Neural cell (in vitro differentiated cells): Measurements from ENCODE around the gene GATA1. TPM values are rescaled to one million over a fixed set of nuclear protein-coding genes. Genes with fewer than 3 reads are reported as not detected.

Experiments used
- H2AFZ ChIP-seq: fragments of 200-600, 300-800 bp; sonication (generic), shearing (Covaris generic); 2 replicates; pipeline ENCODE4 v1.6.0; 2014; ENCODE audit warnings: low read depth, mild to moderate bottlenecking, antibody characterized with exemption, low read length, moderate library complexity
- H3F3A ChIP-seq: fragments of 200-600 bp; shearing (Covaris generic); 2 replicates; pipeline ENCODE4 v1.6.1; 2016; ENCODE audit warnings: mild to moderate bottlenecking, moderate library complexity, mixed read lengths, antibody characterized with exemption, low read length; ENCODE audit not compliant: insufficient read depth, poor library complexity, severe bottlenecking
- H3K27ac ChIP-seq: fragments of 200-600, 300-800 bp; sonication (generic), shearing (Covaris generic); 2 replicates; pipeline ENCODE4 v1.5.1; 2014; ENCODE audit warnings: mild to moderate bottlenecking, low read length, moderate library complexity
- H3K27me3 ChIP-seq: fragments of 300-800, 200-600 bp; sonication (generic), shearing (Covaris generic); 2 replicates; pipeline ENCODE4 v1.6.0; 2014; ENCODE audit warnings: mild to moderate bottlenecking, low read depth, low read length, moderate library complexity; ENCODE audit not compliant: insufficient read depth
- H3K36me3 ChIP-seq: fragments of 300-800, 200-600 bp; sonication (generic), shearing (Covaris generic); 2 replicates; pipeline ENCODE4 v1.5.1; 2014; ENCODE audit warnings: mild to moderate bottlenecking, antibody characterized with exemption, low read length, moderate library complexity; ENCODE audit not compliant: insufficient read depth
- H3K4me2 ChIP-seq: fragments of 300-800, 200-600 bp; sonication (generic), shearing (Covaris generic); 2 replicates; pipeline ENCODE4 v1.6.0; 2014; ENCODE audit warnings: mild to moderate bottlenecking, low read length
- H3K4me3 ChIP-seq: fragments of 300-800, 200-600 bp; sonication (generic), shearing (Covaris generic); 2 replicates; pipeline ENCODE4 v1.5.1; 2014; ENCODE audit warnings: mild to moderate bottlenecking, low read length, moderate library complexity
- H3K79me2 ChIP-seq: fragments of 200-600 bp; shearing (Covaris generic); replicated peaks from 2 replicates; pipeline ENCODE4 v1.6.0; 2014; ENCODE audit warnings: mild to moderate bottlenecking, low read length, moderate library complexity; ENCODE audit not compliant: insufficient read depth
- H3K9ac ChIP-seq: fragments of 300-800, 200-600 bp; sonication (generic), shearing (Covaris generic); 2 replicates; pipeline ENCODE4 v1.6.1; 2016; ENCODE audit warnings: mild to moderate bottlenecking, low read length, mixed read lengths
- H3K9me2 ChIP-seq: fragments of 200-600 bp; shearing (Covaris generic); 2 replicates; pipeline ENCODE4 v1.6.1; 2016; ENCODE audit warnings: mild to moderate bottlenecking, low read length, mixed read lengths; ENCODE audit not compliant: insufficient read depth
- H3K9me3 ChIP-seq: fragments of 200-600, 300-800 bp; sonication (generic), shearing (Covaris generic); 2 replicates; pipeline ENCODE4 v1.6.1; 2016; ENCODE audit warnings: mild to moderate bottlenecking, mixed run types, low read length, moderate library complexity, mixed read lengths
- H4K20me1 ChIP-seq: fragments of 200-600 bp; shearing (Covaris generic); 2 replicates; pipeline ENCODE4 v1.6.1; 2016; ENCODE audit warnings: mild to moderate bottlenecking, mixed run types; ENCODE audit not compliant: insufficient read depth
- CTCF ChIP-seq: fragments of 450-650 bp; IDR thresholded peaks from 2 replicates; pipeline ENCODE4 v1.5.1; 2014; ENCODE audit warnings: antibody characterized with exemption, mild to moderate bottlenecking, moderate library complexity; ENCODE audit not compliant: poor library complexity, severe bottlenecking
- EP300 ChIP-seq: fragments of 450-650 bp; conservative IDR thresholded peaks from 2 replicates; pipeline ENCODE4 v1.6.1; 2014; ENCODE audit warnings: antibody characterized with exemption, mild to moderate bottlenecking, moderate library complexity; ENCODE audit not compliant: poor library complexity, severe bottlenecking
- EZH2 ChIP-seq: fragments of 200-600, 300-800 bp; shearing (Covaris generic), sonication (generic); IDR thresholded peaks from 2 replicates; pipeline ENCODE4 v1.6.1; 2014; ENCODE audit warnings: antibody characterized with exemption, low read length, borderline replicate concordance, mild to moderate bottlenecking; ENCODE audit not compliant: insufficient read depth, poor library complexity, severe bottlenecking
- MXI1 ChIP-seq: fragments of 450-650 bp; conservative IDR thresholded peaks from 2 replicates; pipeline ENCODE4 v1.6.1; 2014; ENCODE audit warnings: antibody characterized with exemption, mild to moderate bottlenecking; ENCODE audit not compliant: poor library complexity, severe bottlenecking
- POLR2AphosphoS5 ChIP-seq: IDR thresholded peaks from 2 replicates; pipeline ENCODE4 v1.6.1; 2012
- RAD21 ChIP-seq: fragments of 450-650 bp; conservative IDR thresholded peaks from 2 replicates; pipeline ENCODE4 v1.6.1; 2014; ENCODE audit warnings: antibody characterized with exemption, mild to moderate bottlenecking, moderate library complexity
- REST ChIP-seq: IDR thresholded peaks from 2 replicates; pipeline ENCODE4 v1.6.1; 2012; ENCODE audit warnings: borderline replicate concordance
- SMC3 ChIP-seq: fragments of 450-650 bp; conservative IDR thresholded peaks from 2 replicates; pipeline ENCODE4 v1.6.1; 2014; ENCODE audit warnings: antibody characterized with exemption, mild to moderate bottlenecking, moderate library complexity; ENCODE audit not compliant: poor library complexity
- TAF1 ChIP-seq: IDR thresholded peaks from 2 replicates; pipeline ENCODE4 v1.6.1; 2012; ENCODE audit warnings: low read depth
- polyA plus RNA-seq: library from polyadenylated mRNA; depleted of rRNA; stranded (reverse); fragments of >200 nt; gene quantifications from 2 replicates; pipeline ENCODE4 v1.2.3, GENCODE V29; 2014

GATA1 gene
- polyA plus RNA-seq, 1 donor from 2014 or later: not detected

- H3F3A ChIP-seq: no peaks in the 10 kb centered on the region
- H3K27ac ChIP-seq: no peak overlapping the region
- TF ChIP-seq RAD21 (no peak), CTCF (no peak), MXI1 (no peak), REST (no peak), POLR2AphosphoS5 (no peak), EP300 (no peak), SMC3 (no peak), EZH2 (no peak), TAF1 (no peak)
- no peaks in the 10 kb centered on the region for H3K79me2 ChIP-seq
- H3K4me2 ChIP-seq: no peak overlapping the region
- H3K9me2 ChIP-seq: no peaks in the 10 kb centered on the region
- H3K9ac ChIP-seq: no peak overlapping the region
- H3K27me3 ChIP-seq: no peaks in the 10 kb centered on the region
- H4K20me1 ChIP-seq: no peaks in the 10 kb centered on the region
- H2AFZ ChIP-seq: no peak overlapping the region
- H3K4me3 ChIP-seq: no peak overlapping the region
- no peaks in the 10 kb centered on the region for H3K9me3 ChIP-seq
- H3K36me3 ChIP-seq: no peaks in the 10 kb centered on the region
These were observed 713 bp upstream of the GATA1 start for GRCh38 chrX:48785540-48786214.

GRCh38 chrX:48786825-48787504 is 575 bp downstream of the GATA1 start:
- Histone ChIP-seq H2AFZ (no peak overlapping the region), H3F3A (no peaks in the 10 kb centered on the region), H3K4me2 (no peak overlapping the region), H3K4me3 (no peak overlapping the region), H3K27ac (no peak overlapping the region), H3K27me3 (no peaks in the 10 kb centered on the region), H3K9me3 (no peaks in the 10 kb centered on the region), H3K9me2 (no peaks in the 10 kb centered on the region), H3K79me2 (no peaks in the 10 kb centered on the region), H4K20me1 (no peaks in the 10 kb centered on the region), H3K9ac (no peak overlapping the region), H3K36me3 (no peaks in the 10 kb centered on the region)
- no peak for TF ChIP-seq TAF1
- TF ChIP-seq SMC3: no peak
- no peak for TF ChIP-seq REST
- TF ChIP-seq POLR2AphosphoS5: no peak
- TF ChIP-seq EP300: no peak
- no peak for TF ChIP-seq MXI1
- no peak for TF ChIP-seq EZH2
- no peak for TF ChIP-seq CTCF
- no peak for TF ChIP-seq RAD21
